Right ventricle myocardium superior (tissue), 1 donor: Measurements from ENCODE around the gene RHOA. TPM values are rescaled to one million over a fixed set of nuclear protein-coding genes. Genes with fewer than 3 reads are reported as not detected.
"Not testable (repeated sequence)": the region's sequence is repeated elsewhere in the genome, so short reads cannot be mapped to it uniquely, and the experiment has no call there.

Source experiments
- ATAC-seq: fragments of 200-7000 bp; cut with Tn5 transposase; one replicate; pipeline ENCODE4 v1.9.1; 2020; ENCODE audit warnings: mild to moderate bottlenecking; ENCODE audit not compliant: poor library complexity
- DNase-seq: peaks from one replicate; pipeline ENCODE4 v3.0.0-alpha.2; 2020
- intact Hi-C: fragments of 100-400 bp; cut with DNase I; formaldehyde crosslinking; loops from one replicate; pipeline ENCODE4 v1.11.2; 2022
- total RNA-seq: library from RNA; stranded (reverse); fragmentation: NEBNext Ultra II Directional; extraction: Animal tissue kit (Norgen Biotek cat#: 25700); gene quantifications from one replicate; pipeline ENCODE4 v1.2.1, GENCODE V29; 2021
- donor health status: DM: no; HTN: yes; CAD: no; lungs with severe emphysema.

RHOA gene
- total RNA-seq, 1 donor from 2014 or later, result 255 TPM

- DNase-seq (peak; percentile 35), ATAC-seq (no peak)
- intact Hi-C loops, result no loop called here
Observed at GRCh38 chr3:49415931-49416601, 4.3 kb upstream of the RHOA start.

- DNase-seq (peak; percentile 13), ATAC-seq (no peak)
- intact Hi-C loops, result loop anchor here (5.0 kb wide), 1 partner anchor 57 kb away; the partner anchor contains the start of gene GPX1
Observed at GRCh38 chr3:49414753-49415152, 3.0 kb upstream of the RHOA start.

DNA sequence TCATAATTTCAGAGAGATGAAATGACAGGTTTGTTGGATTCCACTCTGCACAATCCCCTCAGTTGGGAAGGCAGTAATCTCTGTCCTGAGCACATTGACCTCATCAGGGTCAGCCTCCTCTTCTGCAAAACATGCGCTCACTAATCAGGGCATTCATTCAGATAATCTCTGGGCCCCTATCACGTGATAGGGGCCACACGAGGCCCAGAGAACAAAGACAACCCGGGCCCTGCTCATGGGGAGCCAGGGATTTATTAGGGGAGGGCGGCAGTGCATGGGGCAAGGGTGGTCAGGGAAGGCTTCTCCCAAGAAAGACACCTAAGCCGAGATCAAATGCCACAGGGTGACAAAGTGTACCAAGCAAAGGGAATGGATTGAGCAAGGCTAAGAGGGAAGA, 1.6 kb upstream of the RHOA start:
- intact Hi-C loops, result loop anchor here (5.0 kb wide), 1 partner anchor 56 kb away; the partner anchor contains the start of gene GPX1
- DNase-seq (peak; percentile 22), ATAC-seq (no peak)

- ATAC-seq, result no peak
- intact Hi-C loops, result loop anchor here (5.0 kb wide), 1 partner anchor 55 kb away; the partner anchor contains the start of gene GPX1
- peak; percentile 29 for DNase-seq
Observed at GRCh38 chr3:49412632-49413337, 1.0 kb upstream of the RHOA start.

- ATAC-seq (peak; percentile 32), DNase-seq (peak; percentile 78)
- intact Hi-C loops, result loop anchor here (5.0 kb wide), 1 partner anchor 54 kb away; the partner anchor contains the start of gene GPX1
Observed at GRCh38 chr3:49411535-49411967, 225 bp downstream of the RHOA start.

DNA sequence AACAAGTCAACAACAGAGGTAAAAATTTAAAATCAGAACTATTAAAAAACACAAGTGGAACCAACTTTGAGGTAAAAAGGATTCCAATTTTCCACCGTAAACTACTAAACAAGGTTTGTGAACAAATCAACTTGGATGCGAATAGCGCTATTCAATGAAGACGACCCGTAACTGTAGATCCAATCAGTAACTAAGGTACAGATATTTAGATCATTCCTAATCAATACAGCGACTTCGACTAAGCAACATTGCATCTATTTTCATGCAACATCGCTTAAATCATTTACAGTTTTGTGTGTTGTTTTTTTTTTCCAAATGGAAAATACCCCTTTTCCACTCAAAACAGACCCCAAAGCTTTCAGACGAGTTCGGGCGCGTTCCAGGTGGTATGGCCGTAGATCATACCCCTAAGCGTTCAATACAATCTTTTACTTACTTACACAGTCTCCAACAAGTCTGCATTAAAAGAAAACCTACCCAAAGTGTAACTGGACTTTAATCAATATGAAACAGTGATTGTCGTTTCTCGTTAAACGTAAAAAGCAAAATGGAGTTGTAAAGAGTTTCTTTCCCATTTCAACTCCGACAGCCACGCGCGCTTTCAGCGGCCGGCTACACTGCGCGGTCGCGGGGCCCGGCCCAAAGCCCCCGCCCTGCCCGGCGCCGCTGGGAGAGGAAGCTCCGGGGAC, 786 bp downstream of the RHOA start:
- intact Hi-C loops, result loop anchor here (5.0 kb wide), 1 partner anchor 54 kb away; the partner anchor contains the start of gene GPX1
- ATAC-seq (no peak), DNase-seq (no peak)

DNA sequence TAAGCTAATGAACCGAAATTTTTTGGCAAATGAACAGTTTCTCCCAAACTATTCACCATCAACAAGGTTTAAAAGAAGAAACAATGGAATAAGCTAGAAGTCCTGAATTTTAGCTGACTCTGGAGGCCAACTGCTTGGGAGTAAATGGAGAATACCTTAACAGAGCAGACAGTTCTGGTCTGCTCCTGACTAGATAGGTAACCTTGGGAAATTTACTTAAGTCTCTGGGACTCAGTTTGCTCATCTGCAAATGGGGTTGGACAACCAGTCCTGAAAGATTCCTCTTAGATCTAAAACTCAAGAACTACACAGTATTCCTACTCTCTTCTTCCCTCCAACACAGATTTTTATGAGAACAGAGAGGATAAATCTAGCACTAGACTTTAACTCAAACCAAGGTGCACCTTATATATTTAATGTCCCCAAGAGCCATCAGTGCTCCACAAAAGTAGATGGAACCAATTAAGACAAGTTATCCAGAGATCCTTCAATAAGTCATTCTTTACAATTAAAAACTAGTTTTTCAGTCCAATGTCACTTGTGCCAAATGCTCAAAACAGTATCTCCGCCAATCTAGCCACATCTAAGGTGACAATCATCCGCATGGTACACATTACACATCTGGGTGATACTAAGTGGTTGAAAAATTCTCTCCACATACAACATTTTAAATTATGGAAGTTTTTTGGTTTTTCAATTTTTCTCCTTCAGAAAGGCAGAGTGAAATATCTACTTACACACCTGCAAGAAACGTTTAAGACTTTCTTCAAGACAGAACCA, 1.5 kb downstream of the RHOA start:
- intact Hi-C loops, result loop anchor here (5.0 kb wide), 1 partner anchor 53 kb away; the partner anchor contains the start of gene GPX1
- no peak for ATAC-seq
- DNase-seq, result no peak

- intact Hi-C loops, result no loop called here
Observed at GRCh38 chr3:49406571-49407565, 4.9 kb downstream of the RHOA start.

GRCh38 chr3:49405570-49405969, 6.2 kb downstream of the RHOA start:
- intact Hi-C loops, ATAC-seq: not testable (repeated sequence)
- DNase-seq, result peak; percentile 10

More at GRCh38 chr3:49406571-49407565, 4.9 kb downstream of the RHOA start:
- ATAC-seq (no peak), DNase-seq (peak; percentile 33)

DNA sequence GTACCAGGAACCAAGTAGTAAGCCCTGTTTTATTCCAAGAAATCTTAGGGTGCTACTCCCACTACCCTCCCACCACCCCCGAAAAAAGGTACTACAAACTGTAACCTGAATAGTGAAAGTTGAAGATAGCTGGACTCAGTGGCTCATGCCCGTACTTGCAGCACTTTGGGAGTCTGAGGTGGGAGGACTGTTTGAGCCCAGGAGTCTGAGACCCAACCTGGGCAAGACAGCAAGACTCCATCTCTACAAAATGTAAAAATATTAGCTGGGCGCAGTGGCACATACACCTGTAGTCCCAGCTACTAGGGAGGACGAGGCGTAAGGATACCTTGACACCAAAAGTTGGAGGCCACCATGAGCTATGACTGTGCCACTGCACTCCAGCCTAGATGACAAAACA, 7.9 kb downstream of the RHOA start:
- intact Hi-C loops, result no loop called here
- ATAC-seq (no peak), DNase-seq (peak; percentile 15)

GRCh38 chr3:49401766-49402165, 10.0 kb downstream of the RHOA start:
- ATAC-seq, result no peak
- no peak for DNase-seq
- intact Hi-C loops, result no loop called here

- intact Hi-C loops, result no loop called here
- no peak for ATAC-seq
- no peak for DNase-seq
Observed at GRCh38 chr3:49399461-49399860, 12.3 kb downstream of the RHOA start.

GRCh38 chr3:49397470-49397869, 14.3 kb downstream of the RHOA start:
- ATAC-seq (peak; percentile 58), DNase-seq (no peak)
- intact Hi-C loops, result no loop called here

GRCh38 chr3:49391310-49391709, 20.5 kb downstream of the RHOA start:
- ATAC-seq, intact Hi-C loops, DNase-seq: not testable (repeated sequence)

GRCh38 chr3:49389297-49389696, 22.5 kb downstream of the RHOA start:
- DNase-seq (no peak), ATAC-seq (no peak)
- intact Hi-C loops, result no loop called here

- intact Hi-C loops, result no loop called here
- DNase-seq, result no peak
- no peak for ATAC-seq
Observed at GRCh38 chr3:49388289-49388820, 23.4 kb downstream of the RHOA start.

DNA sequence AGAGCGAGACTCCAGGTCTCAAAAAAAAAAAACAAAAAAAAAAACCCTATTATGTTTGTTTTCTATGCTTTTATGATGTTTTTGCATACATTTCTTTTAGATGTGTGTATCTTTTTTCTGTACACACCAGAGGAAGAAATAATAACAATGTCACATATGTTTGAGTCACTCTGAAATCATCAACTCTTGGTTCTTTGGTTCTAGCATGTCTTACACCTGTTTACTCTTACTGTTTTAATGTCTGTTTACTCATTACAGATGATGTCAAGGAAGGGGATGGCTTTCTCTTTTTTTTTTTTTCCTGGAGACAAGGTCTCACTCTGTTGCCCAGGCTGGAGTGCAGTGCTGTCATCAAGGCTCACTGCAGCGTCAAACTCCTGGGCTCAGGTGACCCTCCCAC, 24.1 kb downstream of the RHOA start:
- DNase-seq, result no peak
- ATAC-seq, result no peak
- intact Hi-C loops, result no loop called here
